Stimulated activated CD8-positive, alpha-beta memory T cell treated with anti-CD3 and anti-CD28 coated beads, Interleukin-12 subunit alpha, Interleukin-12 subunit beta, amount 100 ng/mL, for 24 hours (primary cell): ENCODE results near the gene CTRL.

Experiments used
- DNase-seq: peaks from one replicate; pipeline ENCODE4 v3.0.0-alpha.2; 2020; ENCODE audit errors: extremely low read depth

Gene CTRL

DNA sequence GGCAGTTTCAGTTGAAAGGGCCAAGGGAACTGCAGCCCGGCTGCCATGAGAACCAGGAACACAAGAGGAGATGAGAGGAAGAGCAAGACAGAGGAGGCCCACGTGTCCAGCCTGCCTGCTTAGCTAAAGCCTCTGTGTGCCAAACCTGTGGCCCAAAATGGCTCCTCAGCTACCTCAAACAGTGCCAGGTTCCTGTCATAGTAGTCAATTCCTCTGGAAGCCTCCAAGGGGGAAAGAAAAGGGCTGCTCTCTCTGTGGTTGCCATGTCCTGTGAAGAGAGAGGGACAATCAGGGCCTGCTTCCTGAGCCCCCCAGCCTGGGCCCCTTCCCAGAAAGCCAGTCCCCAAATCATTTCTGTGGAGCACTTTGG lies 31.6 kb upstream of the CTRL start:
- DNase-seq = no peak

DNA sequence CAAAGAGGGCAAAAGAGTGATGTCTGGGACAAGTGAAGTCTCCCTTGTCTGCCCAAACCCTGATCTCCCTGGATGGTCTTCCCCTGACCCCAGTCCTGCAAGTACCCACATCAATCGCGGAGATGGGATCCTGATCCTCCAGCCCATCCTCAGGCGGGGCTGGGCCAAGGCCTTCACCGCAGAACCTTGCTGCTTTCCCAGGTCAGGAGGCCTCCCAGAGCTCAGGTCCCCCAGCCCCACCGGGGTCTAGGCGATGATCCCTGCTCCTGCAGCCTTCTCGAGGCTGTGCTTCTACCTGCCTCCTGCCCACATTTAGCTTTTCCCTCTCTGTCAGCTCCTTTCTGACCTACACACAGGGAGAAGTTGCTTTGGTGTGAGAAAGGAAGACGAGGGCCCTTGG lies 30.5 kb upstream of the CTRL start:
- DNase-seq = no peak

DNA sequence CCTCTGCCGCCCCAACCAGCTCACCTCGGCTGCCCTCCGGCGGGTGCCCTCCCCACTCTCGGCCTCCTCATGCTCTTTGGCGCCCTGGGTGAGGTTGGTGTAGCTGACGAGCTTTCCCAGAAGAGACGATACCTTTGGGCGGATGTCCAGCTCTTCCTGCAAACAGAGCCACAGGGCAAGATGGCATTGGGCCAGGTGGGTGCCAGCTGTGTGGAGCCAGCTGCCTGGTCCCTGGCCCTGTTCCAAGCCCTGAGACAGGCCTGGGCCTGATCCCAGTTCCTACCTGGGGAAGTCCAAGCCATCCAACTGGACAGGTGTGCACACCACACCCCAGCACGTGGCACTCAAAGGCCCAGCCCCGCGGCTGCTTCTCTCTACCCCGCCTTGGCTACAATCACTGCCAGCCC lies 29.9 kb upstream of the CTRL start:
- DNase-seq = no peak

DNA sequence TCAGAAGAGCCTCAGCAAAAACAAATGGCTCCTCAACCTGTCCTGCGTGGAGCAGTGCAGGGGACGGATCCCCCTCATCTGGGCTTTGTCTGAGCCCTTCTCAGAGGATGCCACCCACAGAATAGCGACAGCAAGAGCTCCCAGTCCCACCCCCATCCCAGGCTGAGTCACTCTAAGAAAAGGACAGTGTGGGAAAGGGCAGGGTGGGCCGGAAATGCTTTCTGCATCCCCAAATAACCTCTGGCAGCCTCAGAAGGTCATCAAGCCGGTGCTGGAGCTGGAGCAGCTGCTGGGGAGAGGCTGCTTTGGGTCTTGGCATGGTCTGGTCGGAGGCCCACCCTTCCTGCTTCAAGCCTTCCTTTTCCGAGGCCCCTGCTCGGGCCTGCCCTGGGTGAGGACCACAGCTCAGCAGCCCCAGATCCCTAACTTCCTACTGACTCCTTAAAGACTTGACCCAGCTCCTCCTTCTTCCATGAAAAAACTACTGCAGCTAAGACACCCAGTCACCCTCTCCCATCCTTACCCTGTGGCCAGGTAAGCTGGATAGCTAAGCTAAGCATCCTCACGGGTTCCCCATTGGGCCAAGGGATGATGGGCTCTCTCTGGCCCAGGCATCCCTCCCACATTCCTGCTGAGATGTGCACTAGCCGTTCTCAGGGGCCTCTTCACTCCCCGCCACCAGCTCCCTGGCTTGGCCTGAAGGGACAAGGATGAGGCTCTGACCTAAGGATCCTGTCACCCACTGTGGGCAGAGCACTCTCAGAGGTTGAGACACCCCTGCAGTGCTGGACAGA lies 28.1 kb upstream of the CTRL start:
- no peak for DNase-seq

DNA sequence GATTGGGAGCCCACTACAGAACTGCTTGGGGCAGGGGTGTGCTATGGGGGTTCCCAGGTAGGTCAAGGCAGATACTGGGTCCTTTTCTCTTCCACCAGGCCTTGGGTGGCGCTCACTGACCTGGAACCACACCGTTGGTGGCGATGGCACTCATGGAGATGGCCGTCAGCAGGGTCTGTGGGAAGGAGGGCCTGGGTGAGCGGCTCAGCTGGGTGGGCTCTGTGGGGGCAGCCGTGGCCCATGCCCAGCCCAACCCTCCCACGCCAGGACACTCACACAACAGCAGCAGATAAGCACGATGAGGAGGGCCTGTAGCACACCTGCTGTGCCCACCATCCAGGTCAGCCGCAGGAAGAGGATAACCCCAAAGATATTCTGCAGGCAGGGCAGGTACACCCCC lies 26.0 kb upstream of the CTRL start:
- no peak for DNase-seq

DNA sequence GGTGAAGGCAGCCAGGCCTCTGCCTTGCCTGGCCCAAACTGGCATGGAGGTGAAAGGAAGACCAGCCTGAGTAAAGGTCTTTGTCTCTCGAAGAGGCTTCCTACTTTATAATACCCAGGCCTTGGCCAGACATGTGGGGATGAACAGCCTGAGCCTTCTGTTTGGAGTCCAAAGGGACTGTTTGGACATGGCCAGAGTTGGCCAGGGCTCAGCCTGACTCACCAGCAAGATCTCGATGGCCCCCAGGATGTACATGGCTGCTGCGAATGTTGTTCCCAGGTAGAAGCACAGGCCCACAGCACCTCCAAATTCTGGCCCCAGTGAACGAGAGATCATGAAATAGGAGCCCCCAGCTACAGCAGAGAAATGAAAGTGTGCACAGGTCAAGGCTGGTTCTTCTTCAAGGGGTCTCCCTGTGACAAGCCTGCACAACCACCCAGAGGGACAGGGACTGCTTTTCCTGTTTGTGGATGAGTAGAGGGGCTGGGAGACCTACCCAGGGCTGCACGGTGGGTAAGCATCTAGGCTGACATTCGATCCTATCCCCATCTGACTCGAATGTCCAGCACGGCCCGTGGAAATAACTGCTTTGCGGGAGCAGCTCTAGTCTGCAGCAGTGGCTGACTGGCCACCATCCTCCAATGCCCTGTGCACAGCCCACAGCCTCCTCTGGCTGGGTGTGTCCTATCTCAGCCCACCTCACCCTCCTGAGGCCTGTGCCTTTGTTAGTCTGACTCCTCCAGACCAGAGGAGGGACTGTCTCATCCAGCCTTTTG lies 22.9 kb upstream of the CTRL start:
- no peak for DNase-seq

DNA sequence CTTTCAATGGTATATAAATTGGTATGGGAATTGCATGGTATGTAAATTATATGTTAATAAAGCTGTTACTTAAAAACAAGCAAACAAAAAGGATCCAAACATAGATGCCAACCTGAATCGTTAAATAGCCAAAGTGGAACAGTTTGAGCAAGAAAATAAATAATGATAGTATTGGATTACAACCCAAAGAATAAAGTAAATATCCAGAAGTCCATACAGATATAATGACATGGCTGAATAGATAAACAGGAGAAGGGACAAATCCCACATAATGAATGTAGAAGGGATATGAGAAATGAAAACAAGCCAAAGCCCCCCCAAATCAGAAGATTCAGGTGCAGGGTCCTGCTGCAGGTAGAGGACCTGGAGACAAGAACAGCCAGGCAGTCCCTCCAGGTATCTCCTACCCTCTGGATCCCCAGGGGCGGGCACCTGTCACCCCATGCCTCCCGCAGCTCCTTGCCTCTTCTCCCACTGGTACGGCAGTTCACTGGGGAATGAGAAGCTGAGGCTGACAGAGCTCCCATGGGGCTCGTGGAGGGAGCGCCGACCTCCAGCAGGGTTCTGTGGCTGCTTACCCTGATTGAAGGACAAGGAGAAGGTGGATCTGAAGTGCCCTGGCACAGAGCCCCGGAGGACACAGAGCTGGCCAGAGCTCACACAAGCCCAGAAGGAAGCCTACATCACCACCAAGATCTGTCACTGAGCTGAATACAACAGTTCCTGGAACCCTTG lies 22.1 kb upstream of the CTRL start:
- DNase-seq = no peak

DNA sequence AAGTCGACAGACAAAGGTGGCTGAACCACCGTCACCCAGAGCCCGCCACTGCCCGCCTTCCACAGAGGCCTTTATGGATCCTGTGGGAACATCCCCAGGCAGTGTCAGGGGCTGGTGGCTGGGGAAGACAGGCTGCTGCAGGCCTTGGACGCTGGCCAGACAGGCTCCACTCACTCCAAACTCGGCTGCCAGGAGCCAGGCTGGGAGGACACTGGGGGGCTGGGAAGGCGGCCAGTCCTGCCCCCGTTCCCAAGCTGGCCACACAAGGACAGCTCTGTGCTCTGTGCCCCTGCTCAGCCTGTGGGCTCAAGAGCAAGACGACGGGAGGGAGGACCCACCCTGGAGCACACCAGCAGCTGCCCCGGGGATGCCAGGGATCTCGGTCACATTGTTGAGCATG lies 19.8 kb upstream of the CTRL start:
- no peak for DNase-seq

DNA sequence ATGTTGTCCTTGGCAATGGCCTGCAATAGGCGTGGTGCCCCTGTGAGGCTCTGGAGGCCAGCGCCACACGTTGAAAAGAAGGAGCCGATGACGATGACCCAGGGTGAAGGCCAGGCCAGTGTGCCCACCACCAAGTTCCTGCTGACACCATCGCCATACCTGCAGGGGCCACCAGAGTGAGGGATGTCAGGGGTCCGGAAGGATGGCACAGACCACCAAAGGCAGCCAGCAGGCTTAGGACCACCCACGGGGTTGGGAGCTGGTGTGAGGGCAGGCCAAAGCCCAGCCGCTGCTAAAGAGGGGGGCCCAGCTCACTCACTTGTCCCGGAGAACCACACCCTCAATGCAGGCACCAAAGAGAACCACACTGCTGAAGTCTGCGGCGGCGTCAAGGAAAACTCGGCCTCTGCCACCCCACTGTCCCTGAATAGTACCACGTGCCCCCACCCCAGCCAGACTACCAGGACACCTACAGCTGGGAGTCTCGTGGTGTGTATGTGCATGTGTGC lies 18.7 kb upstream of the CTRL start:
- no peak for DNase-seq

DNA sequence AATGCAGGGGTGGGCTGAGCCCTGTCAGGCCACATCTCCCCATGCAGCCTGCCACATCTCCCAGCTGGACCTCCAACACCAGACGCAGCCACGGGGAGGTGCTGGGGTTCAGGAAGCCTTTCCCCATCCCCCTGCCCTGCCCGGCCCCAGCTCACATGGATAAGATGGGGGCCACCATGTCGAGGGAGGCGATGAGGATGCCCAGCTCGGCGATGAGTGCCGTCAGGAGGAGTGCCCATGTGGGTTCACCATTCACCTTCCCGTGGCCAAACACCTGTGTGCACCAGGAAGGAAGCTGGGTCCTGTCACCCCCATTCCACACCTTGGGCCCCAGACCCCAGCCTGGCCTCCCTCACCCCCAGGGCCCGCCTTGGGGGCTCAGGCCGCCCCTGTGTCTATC lies 18.0 kb upstream of the CTRL start:
- no peak for DNase-seq

DNA sequence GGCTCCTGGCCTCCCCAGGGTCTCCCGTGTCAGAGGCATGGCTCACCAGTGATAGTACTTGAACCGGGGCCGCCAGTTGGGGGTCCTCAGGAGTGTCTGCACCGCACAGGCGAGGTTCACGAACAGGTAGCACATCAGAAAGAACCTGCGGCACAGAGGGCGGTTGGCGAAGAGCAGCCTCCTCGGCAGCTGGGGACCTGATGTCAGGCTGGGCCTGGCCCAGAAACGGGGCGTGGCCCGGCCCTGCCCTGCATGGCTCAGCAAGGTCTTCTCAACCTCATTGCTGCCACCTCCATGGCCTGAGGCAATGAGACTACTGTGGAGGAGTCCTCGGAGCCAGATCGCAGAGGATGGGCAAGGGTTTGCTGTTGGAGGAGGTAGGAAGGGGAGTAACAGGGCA lies 16.4 kb upstream of the CTRL start:
- DNase-seq = no peak

DNA sequence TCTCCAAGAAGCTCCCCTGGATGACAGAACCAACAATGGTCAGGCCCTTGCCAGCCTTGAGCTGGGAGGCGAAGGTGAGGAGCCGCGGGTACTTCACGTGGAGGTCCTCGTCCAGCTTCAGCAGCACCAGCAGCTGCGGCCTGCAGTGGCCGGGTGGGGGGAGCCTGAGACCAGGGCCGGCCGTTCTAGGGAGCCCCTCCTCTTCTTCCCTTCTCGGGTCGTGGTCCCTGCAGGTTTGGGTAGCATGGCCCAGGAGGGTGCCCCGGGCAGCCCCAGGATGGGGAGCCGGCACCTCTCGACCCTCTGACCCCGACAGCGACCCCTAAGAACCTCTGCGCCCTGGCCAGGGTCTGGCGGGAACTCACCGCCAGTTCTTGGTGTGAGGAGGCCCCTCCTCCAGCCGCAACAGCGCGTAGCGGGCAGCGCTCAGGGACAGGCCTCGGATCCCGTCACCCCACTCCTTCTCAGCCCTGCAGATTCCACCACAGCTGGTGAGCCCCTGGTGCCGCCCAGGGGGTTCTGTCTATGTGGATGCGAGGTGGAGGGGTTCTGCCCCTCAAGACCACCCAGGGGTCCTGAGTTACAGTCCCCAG lies 15.4 kb upstream of the CTRL start:
- DNase-seq = no peak

DNA sequence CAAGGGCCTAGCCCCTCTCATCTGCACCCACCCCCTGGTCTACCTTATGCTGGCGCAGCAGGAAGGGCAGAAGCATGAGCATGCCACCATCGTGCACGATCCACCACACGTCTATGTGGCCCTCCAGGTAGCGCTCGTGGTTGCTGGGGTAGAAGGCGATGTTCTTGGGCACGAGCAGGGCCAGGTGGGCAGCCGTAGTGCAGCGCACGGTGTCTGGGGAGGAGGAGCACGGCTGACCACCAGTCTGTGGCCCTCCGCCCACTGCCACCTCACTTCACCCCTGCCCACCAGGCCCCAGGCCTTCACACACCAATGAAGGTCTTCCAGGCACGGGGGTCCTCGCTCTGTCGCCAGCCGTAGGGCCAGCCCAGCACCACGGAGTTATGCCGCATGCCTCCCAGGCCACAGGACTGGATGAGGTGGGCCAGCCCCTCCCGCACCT lies 14.5 kb upstream of the CTRL start:
- no peak for DNase-seq

DNA sequence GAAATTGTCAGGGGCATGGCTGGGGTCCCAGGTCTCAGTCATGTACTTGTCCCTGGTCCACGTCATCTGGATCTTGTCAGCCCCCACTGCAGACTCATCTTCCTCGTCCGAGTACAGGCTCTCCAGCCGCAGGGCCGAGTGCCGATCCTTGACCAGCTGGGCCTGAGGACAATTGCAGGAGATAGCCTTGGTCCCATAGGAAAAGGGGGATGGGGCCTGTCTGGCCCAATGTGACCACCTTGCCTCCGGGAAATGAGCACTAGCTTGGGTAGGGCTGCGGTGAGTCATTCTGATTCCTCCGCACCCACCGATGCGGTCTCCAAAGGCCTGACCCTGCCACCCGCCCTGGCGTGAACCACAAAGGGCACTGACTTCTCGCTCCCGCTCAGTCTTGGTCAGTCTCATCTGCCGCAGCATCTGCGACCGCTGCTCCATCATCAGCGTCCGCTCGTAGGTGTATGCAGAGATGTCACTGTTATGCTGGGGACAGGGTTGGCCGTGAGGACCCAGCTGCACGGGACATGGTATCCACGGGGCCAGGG lies 13.8 kb upstream of the CTRL start:
- no peak for DNase-seq

DNA sequence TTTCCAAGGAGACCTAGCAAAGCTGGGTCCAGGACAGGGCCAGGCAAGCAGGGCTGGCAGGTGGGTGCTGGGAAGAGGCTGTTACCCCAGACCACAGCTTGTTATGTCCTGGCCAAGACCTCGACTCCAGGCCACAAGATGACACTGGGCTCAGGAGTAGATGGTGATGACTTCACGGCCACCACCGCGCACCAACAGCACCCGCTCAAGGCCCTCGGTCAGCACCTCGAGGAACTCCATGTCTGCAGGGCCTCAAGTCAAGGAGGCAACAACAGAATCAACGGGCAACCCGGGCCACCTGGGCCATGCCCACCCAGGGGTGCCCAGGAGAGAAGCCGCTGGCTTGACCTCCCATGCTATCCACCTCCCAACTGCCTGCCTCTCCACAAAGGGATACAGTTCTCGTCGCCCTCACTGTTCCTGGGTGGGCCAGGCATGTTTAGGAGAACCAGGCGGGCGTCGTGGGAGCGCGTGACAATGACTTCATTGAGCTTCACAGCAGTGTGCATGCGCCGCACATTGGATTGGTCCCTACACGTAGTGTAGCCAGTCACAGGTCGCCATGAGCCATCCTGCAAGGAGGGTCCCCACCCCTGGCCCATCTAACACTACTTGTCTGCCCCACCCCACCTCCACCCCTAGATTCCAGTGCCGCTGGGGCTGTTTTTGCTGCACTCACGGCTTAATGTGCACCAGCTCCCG lies 13.2 kb upstream of the CTRL start:
- no peak for DNase-seq

DNA sequence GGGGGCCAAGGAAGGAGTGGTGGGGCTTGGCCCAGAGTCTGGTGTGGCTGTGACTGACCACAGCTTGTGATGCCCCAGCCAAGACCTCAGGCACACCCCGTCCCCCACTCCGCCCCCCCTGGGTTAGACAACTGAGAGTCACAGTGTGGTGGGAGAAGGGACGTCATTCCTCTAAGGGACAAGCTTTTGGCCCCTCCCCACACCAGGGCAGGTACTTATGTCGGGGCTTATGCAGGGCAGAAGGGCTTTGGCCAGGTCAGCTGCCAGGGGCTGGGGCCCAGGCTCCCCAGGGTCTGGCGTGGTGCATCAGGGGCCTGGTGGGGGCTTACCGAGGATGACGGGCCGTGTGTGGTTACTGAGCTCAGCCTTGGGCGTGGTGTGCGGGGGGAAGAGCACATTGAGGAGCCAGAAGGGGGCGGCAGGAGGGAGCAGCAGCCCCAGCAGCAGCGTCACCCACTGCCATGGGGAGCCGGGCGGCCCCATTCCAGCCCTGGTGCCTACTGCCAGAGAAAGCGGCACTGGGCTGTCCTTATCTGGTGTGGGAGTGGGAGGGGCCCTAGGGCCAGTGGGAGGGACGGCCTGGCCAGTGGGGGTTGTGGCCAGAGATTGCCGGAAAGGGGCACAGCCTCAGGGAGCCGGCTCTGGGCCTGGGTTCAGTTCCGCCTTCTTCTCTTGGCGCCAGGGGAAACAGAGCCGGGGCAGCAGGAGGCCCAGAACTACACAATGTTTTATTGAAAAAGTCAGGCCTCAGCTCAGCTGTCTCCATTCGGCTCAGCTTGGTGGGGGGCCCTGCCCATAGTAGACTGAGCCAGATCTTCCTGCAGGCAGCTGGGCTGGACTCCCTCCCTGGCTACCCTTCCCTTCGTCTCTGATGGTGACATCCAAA lies 12.2 kb upstream of the CTRL start, which contains the start of gene LCAT:
Gene LCAT (minus strand): TSS at position 502 of the 886 bp plus-strand sequence. CDS start 19 bp downstream, at position 483.
- DNase-seq = no peak

DNA sequence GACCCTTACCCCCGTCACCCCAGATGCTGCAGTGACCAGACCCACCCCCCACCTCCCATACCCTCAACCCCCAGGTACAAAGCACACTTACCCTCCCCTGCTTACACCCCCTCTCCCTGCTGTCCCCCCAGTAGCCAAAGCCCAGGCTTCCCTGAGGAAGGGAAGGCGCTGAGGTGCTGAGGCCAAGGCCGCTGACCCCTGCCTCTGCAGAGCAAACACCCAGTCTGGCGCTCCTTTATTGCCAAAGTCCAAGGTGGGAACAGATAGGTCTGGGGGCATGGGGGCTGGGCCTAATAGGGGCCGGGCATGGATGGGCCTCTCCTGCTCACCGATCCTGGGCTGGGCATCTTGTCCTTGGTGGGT lies 11.6 kb upstream of the CTRL start:
- DNase-seq = no peak

DNA sequence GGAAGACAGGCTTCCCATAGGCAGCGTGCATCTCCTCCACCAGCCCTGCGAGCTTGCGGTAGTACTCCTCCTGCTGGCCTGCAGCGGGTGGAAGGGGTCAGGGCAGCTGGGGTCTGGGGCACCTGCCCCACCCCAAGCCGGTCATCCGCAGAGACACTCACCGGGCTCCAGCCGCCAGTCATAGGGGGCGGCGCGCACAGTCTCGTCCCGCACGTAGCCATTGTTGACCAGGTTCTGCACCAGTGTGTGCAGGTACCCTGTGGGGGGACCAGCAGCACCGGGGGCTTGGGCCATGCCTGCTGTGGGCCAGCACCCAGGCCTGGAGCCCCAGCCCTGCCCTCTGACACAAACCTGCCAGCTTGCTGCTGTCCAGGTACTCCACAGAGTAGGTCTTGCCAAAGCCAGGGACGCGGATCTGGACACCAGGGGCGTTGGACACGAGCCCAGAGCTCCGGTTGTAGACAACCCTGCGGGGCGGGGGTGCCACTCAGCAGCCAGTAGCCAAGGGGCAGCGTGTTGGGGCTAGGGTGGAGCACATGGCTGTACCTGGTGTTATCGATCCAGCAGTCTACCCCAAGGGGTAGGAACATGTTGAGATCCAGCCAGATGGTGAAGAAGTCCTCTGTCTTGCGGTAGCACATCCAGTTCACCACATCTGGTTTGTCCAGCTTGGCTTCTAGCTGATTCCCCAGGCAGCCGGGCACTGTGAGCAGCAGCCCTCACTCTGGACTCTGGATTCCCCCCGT lies 11.0 kb upstream of the CTRL start:
- no peak for DNase-seq

DNA sequence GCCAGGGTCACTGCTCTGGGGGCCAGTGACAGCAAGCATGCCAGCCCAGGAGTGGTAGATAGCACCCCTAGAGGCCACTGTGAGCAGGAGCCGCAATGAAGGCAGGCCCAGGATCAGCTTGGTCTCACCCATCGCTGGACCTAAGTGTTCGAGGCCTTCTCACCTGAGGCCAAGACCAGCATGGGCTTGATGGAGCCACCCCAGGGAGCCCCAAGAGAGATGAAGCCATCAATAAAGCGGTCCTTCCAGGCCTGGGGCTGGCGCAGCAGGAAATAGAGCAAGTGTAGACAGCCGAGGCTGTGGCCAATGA lies 10.5 kb upstream of the CTRL start:
- no peak for DNase-seq
